Erythroblast (primary cell): Measurements from ENCODE around the gene COX19.

Experiments used
- GATA1 ChIP-seq: IDR thresholded peaks from 2 replicates; pipeline ENCODE4 v1.6.1; 2011; ENCODE audit warnings: low read depth, mild to moderate bottlenecking, control low read depth, low read length, moderate library complexity
- POLR2A ChIP-seq: IDR thresholded peaks from 2 replicates; pipeline ENCODE4 v1.6.1; 2011; ENCODE audit warnings: mild to moderate bottlenecking, low read length

- TF ChIP-seq POLR2A: no peak
- TF ChIP-seq GATA1: no peak
Observed at GRCh38 chr7:938546-939185, 36.7 kb downstream of the COX19 start.
